ENCODE data around the gene SLAMF6. TPM values are rescaled to one million over a fixed set of nuclear protein-coding genes. Genes with fewer than 3 reads are reported as not detected.

SLAMF6 gene
- total RNA-seq, 1 experiment from 2014 or later: not detected

- no peak for TF ChIP-seq CTCF (IDR thresholded peaks at IDR 0.05; ENCODE audit: unreplicated experiment)
- no peak overlapping the region for H3K27ac Mint-ChIP-seq (ENCODE audit: low read depth, unreplicated experiment)
- H3K27me3 Mint-ChIP-seq (ENCODE audit: insufficient read depth, unreplicated experiment): peaks cover 30% of the 10 kb centered on the region
- DNase-seq (ENCODE audit: unreplicated experiment): no peak
- H3K36me3 Mint-ChIP-seq (ENCODE audit: insufficient read depth, unreplicated experiment): peaks cover 6% of the 10 kb centered on the region
- no peaks in the 10 kb centered on the region for H3K9me3 Mint-ChIP-seq (ENCODE audit: unreplicated experiment)
- no peak overlapping the region for H3K4me3 Mint-ChIP-seq (ENCODE audit: unreplicated experiment)
- POLR2A ChIA-PET: no interaction called here
- H3K4me1 Mint-ChIP-seq (ENCODE audit: insufficient read depth, unreplicated experiment): peaks cover 6% of the 10 kb centered on the region
- intact Hi-C loops (cut with micrococcal nuclease): no loop called here
- BruUV-seq (replicated peaks): no TSS peak
- CTCF ChIA-PET: interaction anchor here (0.9 to 1.0 kb wide), 2 partner anchors 9 to 31 kb away, joined by 3 read pairs; no protein-coding TSS in a partner anchor
These were observed 63.4 kb downstream of the SLAMF6 start for GRCh38 chr1:160459687-160460086.

DNA sequence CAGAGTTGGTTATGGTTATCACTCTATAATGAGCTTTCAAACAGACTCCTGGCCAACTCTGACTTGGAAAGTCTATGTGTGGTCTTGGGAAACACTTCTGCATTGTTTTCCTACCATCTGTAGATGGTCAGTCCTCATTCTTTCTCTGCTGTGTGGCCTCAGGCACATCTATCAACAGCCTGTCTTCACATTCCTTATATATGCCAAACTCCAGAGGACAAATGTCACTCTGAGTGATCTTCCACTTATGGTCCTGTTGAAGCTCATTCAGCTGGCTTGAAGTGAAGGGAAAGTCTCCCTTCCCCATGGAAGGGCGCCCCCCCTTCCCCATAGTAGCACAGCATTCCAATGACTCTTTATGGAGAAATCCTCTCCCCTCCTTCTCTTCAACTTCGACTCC is 64.0 kb downstream of the SLAMF6 start:
- no peak for TF ChIP-seq CTCF (IDR thresholded peaks at IDR 0.05; ENCODE audit: unreplicated experiment)
- no TSS peak for BruUV-seq (replicated peaks)
- intact Hi-C loops (cut with micrococcal nuclease): no loop called here
- H3K36me3 Mint-ChIP-seq (ENCODE audit: insufficient read depth, unreplicated experiment): peaks cover 6% of the 10 kb centered on the region
- ChIA-PET CTCF (interaction anchor here (0.5 to 1.0 kb wide), 4 partner anchors 9 to 468 kb away, joined by 3 to 5 read pairs (median 3); no protein-coding TSS in a partner anchor), POLR2A (no interaction called here)
- H3K27ac Mint-ChIP-seq (ENCODE audit: low read depth, unreplicated experiment): no peak overlapping the region
- peaks cover 24% of the 10 kb centered on the region for H3K27me3 Mint-ChIP-seq (ENCODE audit: insufficient read depth, unreplicated experiment)
- peaks cover 6% of the 10 kb centered on the region for H3K4me1 Mint-ChIP-seq (ENCODE audit: insufficient read depth, unreplicated experiment)
- no peak overlapping the region for H3K4me3 Mint-ChIP-seq (ENCODE audit: unreplicated experiment)
- H3K9me3 Mint-ChIP-seq (ENCODE audit: unreplicated experiment): no peaks in the 10 kb centered on the region
- DNase-seq (ENCODE audit: unreplicated experiment): no peak

GRCh38 chr1:160455153-160455517 is 67.9 kb downstream of the SLAMF6 start:
- no peak for TF ChIP-seq CTCF (IDR thresholded peaks at IDR 0.05; ENCODE audit: unreplicated experiment)
- no peak overlapping the region for H3K4me3 Mint-ChIP-seq (ENCODE audit: unreplicated experiment)
- intact Hi-C loops (cut with micrococcal nuclease): no loop called here
- ChIA-PET POLR2A (interaction anchor here (1.7 kb wide), 1 partner anchor 9 kb away, joined by 4 read pairs; no protein-coding TSS in a partner anchor), CTCF (no interaction called here)
- H3K9me3 Mint-ChIP-seq (ENCODE audit: unreplicated experiment): no peaks in the 10 kb centered on the region
- no peak overlapping the region for H3K27ac Mint-ChIP-seq (ENCODE audit: low read depth, unreplicated experiment)
- BruUV-seq (replicated peaks): no TSS peak
- H3K36me3 Mint-ChIP-seq (ENCODE audit: insufficient read depth, unreplicated experiment): peaks cover 6% of the 10 kb centered on the region
- DNase-seq (ENCODE audit: unreplicated experiment): no peak
- H3K27me3 Mint-ChIP-seq (ENCODE audit: insufficient read depth, unreplicated experiment): peaks cover 34% of the 10 kb centered on the region
- no peaks in the 10 kb centered on the region for H3K4me1 Mint-ChIP-seq (ENCODE audit: insufficient read depth, unreplicated experiment)

DNA sequence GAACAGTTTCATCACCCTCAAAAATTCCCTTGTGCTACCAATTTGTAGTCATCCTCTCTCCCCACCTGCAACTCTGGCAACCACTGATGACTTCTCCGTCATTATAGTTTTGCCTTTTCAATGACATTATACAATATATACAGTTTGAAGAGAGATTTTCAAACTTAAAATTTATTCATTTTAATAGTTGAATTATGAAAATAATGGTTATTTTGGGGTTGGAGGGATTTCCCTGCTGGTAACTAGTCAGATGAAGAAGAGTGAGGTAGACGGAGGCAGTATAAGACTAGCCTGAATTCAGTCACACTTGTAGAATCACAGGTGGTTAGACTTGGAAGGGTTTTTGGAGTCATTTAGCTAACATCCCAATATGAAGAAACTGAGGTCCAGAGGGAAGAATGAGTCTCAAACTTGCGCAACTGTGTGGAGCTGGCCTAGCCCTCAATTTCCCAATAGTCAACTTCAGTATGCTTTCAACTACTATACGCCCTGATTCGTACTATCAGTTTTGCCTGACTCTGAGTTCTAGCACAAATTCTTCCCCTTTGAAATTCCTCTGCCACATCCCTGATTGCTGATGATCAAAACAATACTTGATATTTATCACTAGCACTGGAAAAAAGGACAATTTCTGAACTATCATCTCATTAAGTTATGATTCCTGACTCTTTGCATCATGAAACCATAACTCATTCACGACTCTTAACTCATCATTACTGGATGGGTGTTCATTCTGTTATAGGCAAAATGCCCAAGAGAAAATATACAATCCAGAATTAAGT is 68.5 kb downstream of the SLAMF6 start:
- CTCF ChIA-PET: no interaction called here
- peaks cover 6% of the 10 kb centered on the region for H3K36me3 Mint-ChIP-seq (ENCODE audit: insufficient read depth, unreplicated experiment)
- peaks cover 37% of the 10 kb centered on the region for H3K27me3 Mint-ChIP-seq (ENCODE audit: insufficient read depth, unreplicated experiment)
- no peaks in the 10 kb centered on the region for H3K4me1 Mint-ChIP-seq (ENCODE audit: insufficient read depth, unreplicated experiment)
- no peaks in the 10 kb centered on the region for H3K9me3 Mint-ChIP-seq (ENCODE audit: unreplicated experiment)
- no peak overlapping the region for H3K27ac Mint-ChIP-seq (ENCODE audit: low read depth, unreplicated experiment)
- no TSS peak for BruUV-seq (replicated peaks)
- intact Hi-C loops (cut with micrococcal nuclease): no loop called here
- DNase-seq (ENCODE audit: unreplicated experiment): no peak
- no peak for TF ChIP-seq CTCF (IDR thresholded peaks at IDR 0.05; ENCODE audit: unreplicated experiment)
- POLR2A ChIA-PET: interaction anchor here (1.7 kb wide), 1 partner anchor 9 kb away, joined by 4 read pairs; no protein-coding TSS in a partner anchor
- no peak overlapping the region for H3K4me3 Mint-ChIP-seq (ENCODE audit: unreplicated experiment)
